Spleen (tissue), 11 donors: Measurements from ENCODE around the gene MICAL3. TPM values are rescaled to one million over a fixed set of nuclear protein-coding genes. Genes with fewer than 3 reads are reported as not detected.
A peak's percentile ranks its signal among the peaks of the same experiment; 100 is the strongest.
"Not testable (repeated sequence)": the region's sequence is repeated elsewhere in the genome, so short reads cannot be mapped to it uniquely, and the experiment has no call there.

Source experiments
- DNase-seq: peaks from one replicate; pipeline ENCODE4 v3.0.0-alpha.2; 2020
- H3K27ac ChIP-seq, 8 donors: fragments of 200-600 bp; sonication (generic) in 7 of 8; 1 replicate in 4 of 8; 2 replicates in 4 of 8; pipeline versions ENCODE4 v1.5.0 to v1.8.0; 2016 to 2021; ENCODE audit warnings: inconsistent platforms in 4 of 8, mild to moderate bottlenecking in 4 of 8, moderate library complexity in 1 of 8
- H3K27me3 ChIP-seq, 7 donors: fragments of 200-600 bp; sonication (generic) in 6 of 7; replicated peaks in 1 of 7; 1 replicate in 4 of 7; 2 replicates in 3 of 7; pipeline versions ENCODE4 v1.5.0 to v1.8.0; 2016 to 2021; ENCODE audit warnings: inconsistent platforms in 3 of 7, mild to moderate bottlenecking in 1 of 7
- H3K36me3 ChIP-seq, 6 donors: fragments of 200-600 bp; sonication (generic) in 5 of 6; 1 replicate in 4 of 6; 2 replicates in 2 of 6; pipeline versions ENCODE4 v1.5.0 to v1.8.0; 2016 to 2021; ENCODE audit warnings: inconsistent platforms in 2 of 6
- H3K4me1 ChIP-seq, 6 donors: fragments of 200-600 bp; sonication (generic) in 5 of 6; 1 replicate in 3 of 6; 2 replicates in 3 of 6; pipeline versions ENCODE4 v1.5.0 to v1.8.0; 2016 to 2021; ENCODE audit warnings: inconsistent platforms in 3 of 6
- H3K4me3 ChIP-seq, 8 donors: fragments of 200-600 bp; sonication (generic) in 7 of 8; 1 replicate in 4 of 8; 2 replicates in 4 of 8; pipeline versions ENCODE4 v1.5.0 to v1.8.0; 2016 to 2021; ENCODE audit warnings: inconsistent platforms in 4 of 8, mild to moderate bottlenecking in 4 of 8, moderate library complexity in 2 of 8
- H3K9me3 ChIP-seq, 8 donors: fragments of 200-600 bp; sonication (generic) in 7 of 8; 1 replicate in 4 of 8; 2 replicates in 4 of 8; pipeline versions ENCODE4 v1.5.0 to v1.8.0; 2016 to 2021; ENCODE audit warnings: inconsistent platforms in 4 of 8
- CTCF ChIP-seq, 11 experiments: fragments of 200-600 bp in 7 of 11; fragments of 450-650 bp in 4 of 11; sonication (generic) in 4 of 11; IDR thresholded peaks in 8 of 11; conservative IDR thresholded peaks in 3 of 11; 1 replicate in 7 of 11; 2 replicates in 4 of 11; pipeline versions ENCODE4 v1.4.0 to v1.8.0; 2016 to 2021; ENCODE audit warnings: antibody characterized with exemption in 11 of 11, inconsistent platforms in 4 of 11, mild to moderate bottlenecking in 1 of 11
- POLR2A ChIP-seq, 3 donors: fragments of 450-650 bp; IDR thresholded peaks; one replicate each; pipeline ENCODE4 v1.5.1; 2017; ENCODE audit warnings: antibody characterized with exemption in 3 of 3, mild to moderate bottlenecking in 1 of 3
- POLR2AphosphoS5 ChIP-seq, 3 donors: sonication (generic); formaldehyde crosslinking; IDR thresholded peaks; one replicate each; pipeline ENCODE4 v1.5.1; 2017; ENCODE audit warnings: antibody characterized with exemption in 3 of 3
- WGBS, 5 donors: extraction: QIAGEN DNeasy Blood & Tissue Kit in 3 of 5; methylation state at CpG; one replicate each; pipeline versions ENCODE4 v1.1.5 to v1.1.7; 2013 to 2018; 5-methylcytosine and 5-hydroxymethylcytosine counted together
- intact Hi-C: fragments of 100-400 bp; cut with DNase I; formaldehyde crosslinking; loops from one replicate; pipeline ENCODE4 v1.15.0; 2023; ENCODE audit warnings: low total_unique reads
- polyA plus RNA-seq, 3 donors: library from polyadenylated mRNA; stranded (reverse); fragments of 200-250 nt; gene quantifications; one replicate each; pipeline ENCODE4 v1.2.1, GENCODE V29; 2013
- total RNA-seq, 7 donors: library from RNA; depleted of rRNA in 3 of 7; stranded (reverse); fragments of >200 nt in 3 of 7; fragmentation: NEBNext Ultra II Directional in 4 of 7; extraction: Animal tissue kit (Norgen Biotek cat#: 25700) in 4 of 7; gene quantifications; one replicate each; pipeline versions ENCODE4 v1.1.0 to v1.2.1, GENCODE V29; 2016 to 2021
- donor health status: healthy with polysubstance abuse.
- donor health status: DM: no; HTN: no; CAD: no; lungs with moderate emphysema.
- donor health status: DM: no; HTN: no; CAD: no.
- donor health status: Bipolar disorder and iron deficiency.
- donor health status: healthy.
- donor health status: DM: no; HTN: no; CAD: no.
- donor health status: DM: yes; HTN: yes; CAD: no.

Gene MICAL3
- total and polyA plus RNA-seq, 10 donors, result 2.6 to 133 (median 75.2) TPM

GRCh38 chr22:18056161-18056666, 31.9 kb upstream of the MICAL3 start:
- Histone ChIP-seq H3K9me3 (no peaks in the 10 kb centered on the region), H3K4me3 (no peak overlapping the region), H3K4me1 (peaks cover 8 to 53% (median 33%) of the 10 kb centered on the region in 6 donors), H3K27ac (peak overlapping the region; percentile 24 to 88 (median 80)), H3K27me3 (no peaks in the 10 kb centered on the region), H3K36me3 (no peaks in the 10 kb centered on the region)
- TF ChIP-seq CTCF (IDR thresholded peaks at IDR 0.05 in 8 of 11, conservative IDR thresholded peaks at IDR 0.05 in 3 of 11) (no peak), POLR2AphosphoS5 (IDR thresholded peaks at IDR 0.05) (peak in 2 of 3 donors; percentile 40 to 75)
- intact Hi-C loops, result no loop called here
- peak; percentile 84 for DNase-seq
- 32 to 56% (median 45%) methylated on average over 4 of the region's 4 CpGs for WGBS, 5 donors

- WGBS, 5 donors, result 65 to 83% (median 79%) methylated on average over 7 of the region's 7 CpGs
- Histone ChIP-seq H3K36me3 (no peaks in the 10 kb centered on the region), H3K27me3 (no peaks in the 10 kb centered on the region), H3K27ac (peak overlapping the region; percentile 24 to 88 (median 80)), H3K4me1 (peaks cover 8 to 48% (median 30%) of the 10 kb centered on the region in 6 donors), H3K4me3 (no peak overlapping the region), H3K9me3 (no peaks in the 10 kb centered on the region)
- TF ChIP-seq POLR2A (IDR thresholded peaks at IDR 0.05) (no peak), CTCF (IDR thresholded peaks at IDR 0.05 in 8 of 11, conservative IDR thresholded peaks at IDR 0.05 in 3 of 11) (no peak), POLR2AphosphoS5 (IDR thresholded peaks at IDR 0.05) (no peak)
- intact Hi-C loops, result no loop called here
- DNase-seq, result peak; percentile 50
Observed at GRCh38 chr22:18055619-18056160, 31.3 kb upstream of the MICAL3 start.

- H3K4me1 ChIP-seq, result peaks cover 8 to 33% (median 29%) of the 10 kb centered on the region in 6 donors
- WGBS, 5 donors, result 90 to 98% (median 94%) methylated on average over 10 to 47 of the region's 49 CpGs
- intact Hi-C loops, H3K4me3 ChIP-seq, H3K27ac ChIP-seq, H3K27me3 ChIP-seq, H3K36me3 ChIP-seq, H3K9me3 ChIP-seq: not testable (repeated sequence)
- peak; percentile 70 for DNase-seq
Observed at GRCh38 chr22:18053216-18053946, 29.0 kb upstream of the MICAL3 start.

GRCh38 chr22:18051113-18051512, 26.8 kb upstream of the MICAL3 start:
- H3K27ac ChIP-seq, H3K4me1 ChIP-seq, DNase-seq, intact Hi-C loops, H3K4me3 ChIP-seq, H3K27me3 ChIP-seq, H3K36me3 ChIP-seq, H3K9me3 ChIP-seq: not testable (repeated sequence)
- WGBS, 5 donors, result 83 to 92% (median 87%) methylated on average over 12 of the region's 12 CpGs

- peak; percentile 15 for DNase-seq
- Histone ChIP-seq H3K27me3 (no peaks in the 10 kb centered on the region), H3K4me1 (peaks cover 0 to 6% (median 4%) of the 10 kb centered on the region in 6 donors), H3K4me3 (no peak overlapping the region), H3K27ac (no peak overlapping the region), H3K36me3 (no peaks in the 10 kb centered on the region), H3K9me3 (no peaks in the 10 kb centered on the region)
- TF ChIP-seq CTCF (IDR thresholded peaks at IDR 0.05 in 8 of 11, conservative IDR thresholded peaks at IDR 0.05 in 3 of 11) (no peak), POLR2AphosphoS5 (IDR thresholded peaks at IDR 0.05) (no peak), POLR2A (IDR thresholded peaks at IDR 0.05) (no peak)
- WGBS, 5 donors, result 75 to 90% (median 87%) methylated on average over 5 of the region's 5 CpGs
- intact Hi-C loops, result no loop called here
Observed at GRCh38 chr22:18050065-18050464, 25.7 kb upstream of the MICAL3 start.
